GM18861 (cell line): ENCODE measurements around the gene COL20A1.

Experiments
- ATAC-seq: cut with Tn5 transposase; IDR thresholded peaks from one replicate; pipeline ENCODE4 v1.9.1; 2021; ENCODE audit not compliant: unreplicated experiment

COL20A1 gene

GRCh38 chr20:63318391-63319163 is 25.6 kb downstream of the COL20A1 start:
- no peak for ATAC-seq

- no peak for ATAC-seq
Observed at GRCh38 chr20:63319164-63320040, 26.4 kb downstream of the COL20A1 start.

- ATAC-seq = no peak
Observed at GRCh38 chr20:63320041-63320511, 27.1 kb downstream of the COL20A1 start.

- ATAC-seq = no peak
Observed at GRCh38 chr20:63320616-63321147, 27.7 kb downstream of the COL20A1 start.

- no peak for ATAC-seq
Observed at GRCh38 chr20:63321148-63321831, 28.3 kb downstream of the COL20A1 start.

GRCh38 chr20:63322146-63322932 is 29.4 kb downstream of the COL20A1 start:
- ATAC-seq = no peak

- no peak for ATAC-seq
Observed at GRCh38 chr20:63322933-63323273, 29.9 kb downstream of the COL20A1 start.

GRCh38 chr20:63323357-63323981 is 30.5 kb downstream of the COL20A1 start:
- no peak for ATAC-seq

- no peak for ATAC-seq
Observed at GRCh38 chr20:63325021-63325471, 32.1 kb downstream of the COL20A1 start.

- ATAC-seq = no peak
Observed at GRCh38 chr20:63325554-63326313, 32.7 kb downstream of the COL20A1 start.

GRCh38 chr20:63326314-63327230 is 33.6 kb downstream of the COL20A1 start:
- no peak for ATAC-seq

- no peak for ATAC-seq
Observed at GRCh38 chr20:63327231-63327745, 34.3 kb downstream of the COL20A1 start.

- no peak for ATAC-seq
Observed at GRCh38 chr20:63328026-63328700, 35.2 kb downstream of the COL20A1 start.

GRCh38 chr20:63328718-63329275 is 35.8 kb downstream of the COL20A1 start:
- ATAC-seq = no peak

GRCh38 chr20:63329331-63330083 is 36.5 kb downstream of the COL20A1 start:
- ATAC-seq = no peak

- ATAC-seq = no peak
Observed at GRCh38 chr20:63330084-63330760, 37.2 kb downstream of the COL20A1 start.
